Activated CD4-positive, alpha-beta T cell treated with anti-CD3 and anti-CD28 coated beads for 4 hours (primary cell): ENCODE results near the gene ZNF536.

ENCODE experiments used
- DNase-seq, 2 donors: peaks; one replicate each; pipeline ENCODE4 v3.0.0-alpha.2; 2020

The ZNF536 gene

DNA sequence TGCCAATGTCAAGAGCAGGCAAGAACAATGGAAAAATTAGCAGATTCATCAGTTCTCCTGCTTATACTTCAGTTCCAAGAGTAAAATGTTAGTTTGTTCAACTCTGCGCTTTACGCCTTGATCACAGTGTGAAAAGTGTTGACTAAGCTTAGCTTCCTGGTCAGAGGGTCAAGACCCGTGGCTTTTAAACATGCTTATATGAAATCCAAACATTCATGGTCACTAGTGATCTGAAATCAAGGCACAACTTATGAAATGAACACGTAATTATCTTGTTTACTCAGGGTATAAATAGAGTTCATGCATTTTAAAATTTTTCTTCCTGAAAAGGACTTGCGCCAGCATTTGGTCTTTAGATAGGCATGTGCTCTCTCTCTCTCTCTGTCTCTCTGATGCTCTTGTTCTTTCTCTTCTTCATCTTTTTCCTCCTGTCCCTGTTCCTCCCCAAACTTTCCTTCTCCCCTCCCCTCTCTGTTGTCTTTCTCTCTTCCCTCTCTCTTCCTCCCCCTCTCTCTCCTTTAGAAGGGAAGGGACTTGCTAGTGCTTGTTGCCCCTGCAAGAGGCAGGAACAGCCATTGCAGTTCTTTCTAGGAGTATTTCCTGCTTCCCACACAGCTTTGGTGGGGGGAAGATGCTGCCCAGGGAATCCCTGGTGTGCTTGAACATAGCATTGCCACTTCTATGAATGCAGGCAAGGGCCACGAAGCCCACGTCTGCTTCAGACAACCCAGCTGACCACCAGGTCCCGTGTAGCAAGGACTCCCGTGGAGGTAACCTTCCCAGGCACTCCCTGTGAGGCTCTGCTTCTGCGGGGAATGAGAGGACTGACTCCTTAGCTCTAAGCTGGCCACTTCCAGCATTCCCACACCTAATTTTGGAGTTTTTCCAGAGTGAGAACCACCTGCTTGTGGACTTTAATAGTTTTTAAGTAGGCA is 7.1 kb upstream of the ZNF536 start:
- DNase-seq: no peak

DNA sequence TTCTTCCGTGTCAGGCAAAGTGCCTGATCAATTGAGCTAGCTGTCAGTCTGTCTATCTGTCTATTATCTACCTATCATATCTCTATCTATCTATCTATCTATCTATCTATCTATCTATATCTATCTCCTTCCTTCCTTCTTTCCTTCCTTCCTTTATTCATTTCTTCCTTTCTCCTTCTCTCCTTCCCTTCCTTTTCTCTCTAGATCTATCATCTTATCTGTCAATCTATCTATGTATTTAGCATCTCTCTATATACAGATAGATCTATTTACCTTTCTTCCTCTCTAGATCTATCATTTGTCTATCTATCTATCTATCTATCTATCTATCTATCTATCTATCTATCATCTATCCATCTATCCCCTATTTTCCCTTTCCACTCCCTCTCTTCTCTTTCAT is 5.9 kb upstream of the ZNF536 start:
- no peak for DNase-seq

DNA sequence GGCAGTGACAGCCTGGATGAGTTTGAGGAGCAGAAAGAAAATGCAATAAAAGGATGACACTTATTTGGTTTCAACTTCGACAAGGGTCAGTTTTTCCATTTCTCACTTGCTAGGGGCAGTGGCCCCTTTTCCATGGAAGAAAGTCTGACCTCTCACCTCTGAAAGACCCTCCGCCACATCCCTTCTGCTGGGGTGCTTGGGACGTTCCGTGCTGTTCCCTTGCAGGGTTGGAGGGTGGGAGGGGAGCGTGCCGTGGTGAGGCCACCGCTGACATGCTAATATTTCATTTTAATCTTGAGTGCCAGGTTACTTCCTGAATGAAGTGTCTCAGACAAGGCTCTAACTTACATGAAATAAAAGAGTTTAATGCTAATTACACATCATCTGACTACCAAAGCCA is 5.2 kb upstream of the ZNF536 start:
- no peak for DNase-seq

DNA sequence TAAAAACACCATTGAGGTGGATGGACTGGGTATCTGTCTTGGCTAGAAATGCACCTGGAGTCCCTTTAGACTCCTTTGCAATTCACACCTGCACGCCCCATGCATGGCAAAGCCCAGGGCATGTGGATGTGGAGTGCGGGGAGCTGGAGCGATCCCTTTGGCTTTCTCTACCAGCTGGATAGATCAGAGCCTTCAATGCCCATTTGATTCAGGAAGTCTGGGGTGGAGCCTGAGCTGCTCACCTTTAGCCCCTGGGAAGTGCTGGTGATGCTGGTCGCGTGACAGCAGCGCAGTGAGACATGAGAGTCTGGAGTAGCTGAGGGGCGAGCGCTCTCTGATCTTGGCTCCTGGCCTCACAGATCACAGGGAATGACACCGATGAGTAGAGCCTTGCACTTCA is 4.8 kb upstream of the ZNF536 start:
- no peak for DNase-seq

DNA sequence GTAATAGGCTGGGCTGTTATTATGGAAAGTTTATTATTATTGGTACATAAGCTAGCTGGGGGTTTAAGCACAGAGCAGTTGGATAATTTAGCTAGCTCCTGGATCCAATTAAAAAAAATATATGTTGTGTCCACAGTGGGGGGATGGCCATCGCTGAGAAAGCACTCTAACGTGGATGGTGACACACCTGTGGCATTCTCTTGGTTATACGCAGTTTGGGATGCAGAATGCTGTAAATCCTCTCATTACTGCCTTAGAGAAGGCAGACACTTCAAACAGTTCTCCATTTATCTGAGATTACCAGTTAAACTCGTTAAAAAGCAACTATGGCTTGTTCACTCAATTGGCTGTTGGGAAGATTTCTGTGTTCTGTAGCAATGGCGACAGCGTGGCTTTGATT is 2.4 kb upstream of the ZNF536 start:
- no peak for DNase-seq

DNA sequence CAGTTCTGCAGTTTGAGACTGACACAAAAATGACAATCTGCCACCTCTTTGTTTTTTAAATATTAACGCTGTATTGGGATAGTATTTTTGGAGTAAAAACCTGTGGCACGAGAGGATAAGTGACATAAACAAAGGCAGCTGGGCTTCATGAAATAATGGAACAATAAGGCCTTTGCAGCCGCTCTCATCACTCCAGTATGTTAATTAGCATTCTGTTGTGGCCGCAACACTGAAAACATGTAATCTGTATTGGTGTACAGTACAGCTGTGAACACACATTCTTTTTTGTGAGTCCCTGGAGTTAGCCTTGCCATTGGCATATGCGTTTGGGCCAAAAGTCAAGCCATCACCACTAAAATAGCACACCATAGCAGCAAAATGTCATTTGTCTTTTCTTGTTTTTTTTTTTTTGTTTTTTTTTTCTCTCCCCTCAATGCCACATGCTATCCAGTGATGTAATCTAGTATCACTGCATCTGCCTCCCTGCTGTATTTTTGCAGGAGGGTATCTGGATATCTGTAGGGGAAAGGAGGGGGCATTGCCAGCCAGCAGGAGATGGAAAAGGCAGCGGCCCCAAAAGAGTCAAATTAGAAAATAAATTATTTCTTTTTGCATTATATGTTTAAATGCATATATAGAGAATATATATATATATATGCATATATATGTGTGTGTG is 885 bp upstream of the ZNF536 start:
- DNase-seq: no peak

DNA sequence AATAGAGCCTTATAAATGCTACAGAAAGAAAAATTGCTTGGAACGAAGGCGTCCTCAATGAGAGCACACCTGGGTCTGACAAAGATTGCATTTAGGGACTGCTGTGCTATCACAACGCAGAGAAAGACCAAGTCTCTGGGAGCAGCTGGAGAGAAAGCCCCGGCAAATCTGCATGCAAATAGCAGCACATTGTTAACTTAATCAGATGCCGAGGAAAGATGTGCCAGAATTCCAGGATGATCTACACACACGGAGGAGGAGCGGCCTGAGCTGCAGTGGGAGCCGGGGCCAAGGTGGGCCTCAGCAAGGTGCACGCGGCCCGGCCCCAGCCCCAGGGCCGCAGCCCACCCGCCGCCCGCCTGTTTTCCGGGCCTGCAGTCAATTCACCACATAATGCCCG is 1.4 kb downstream of the ZNF536 start:
- no peak for DNase-seq

DNA sequence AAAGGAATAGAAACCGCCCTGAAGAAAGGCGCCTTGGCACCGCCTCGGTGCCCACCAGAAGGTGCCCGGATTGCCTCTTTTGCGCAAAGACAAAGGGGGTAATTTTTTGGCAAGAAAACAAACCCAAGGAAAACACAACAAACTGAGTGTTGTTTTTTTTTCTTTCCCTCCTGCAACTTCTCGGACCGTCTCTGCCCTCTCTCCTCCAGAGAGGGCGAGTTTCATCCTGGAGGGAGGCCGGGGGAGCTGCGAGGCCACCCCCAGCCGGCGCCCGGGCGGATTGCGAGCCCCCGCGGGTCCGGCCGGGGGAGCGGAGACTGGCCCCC is 2.3 kb downstream of the ZNF536 start:
- DNase-seq: no peak

DNA sequence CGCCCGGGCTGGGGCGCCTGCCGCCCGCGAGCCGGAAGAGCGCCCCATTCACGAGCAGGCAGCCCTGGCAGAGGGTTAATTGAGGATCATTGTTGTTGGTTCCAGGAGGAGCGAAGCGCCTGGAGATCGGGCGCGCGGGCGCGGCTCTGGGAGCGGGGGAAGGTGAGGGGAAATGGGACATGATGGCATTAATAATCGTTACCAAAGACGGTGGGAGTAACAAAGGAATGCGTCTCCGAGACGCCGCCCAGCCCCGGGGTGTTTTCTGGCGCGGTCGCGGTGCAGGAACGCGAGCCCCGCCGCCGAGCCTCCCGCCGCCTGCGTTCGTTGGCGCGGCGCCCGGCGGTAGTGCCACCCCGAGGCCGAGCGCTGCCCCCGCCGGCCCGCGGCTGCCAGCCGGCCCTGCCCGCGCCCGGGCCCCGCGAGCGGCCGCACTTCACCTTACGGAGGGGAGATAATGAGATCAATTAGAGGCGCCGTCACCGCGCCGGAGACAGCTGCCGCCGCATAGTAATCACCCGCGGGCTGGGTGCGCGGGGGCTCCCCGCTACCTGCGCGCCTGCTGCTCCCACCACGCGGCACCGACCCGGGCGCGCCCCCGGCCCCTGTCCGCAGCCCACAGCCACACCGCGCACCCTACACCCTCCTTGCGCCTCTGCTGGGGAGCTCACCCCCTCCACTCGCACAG is 2.8 kb downstream of the ZNF536 start:
- no peak for DNase-seq

DNA sequence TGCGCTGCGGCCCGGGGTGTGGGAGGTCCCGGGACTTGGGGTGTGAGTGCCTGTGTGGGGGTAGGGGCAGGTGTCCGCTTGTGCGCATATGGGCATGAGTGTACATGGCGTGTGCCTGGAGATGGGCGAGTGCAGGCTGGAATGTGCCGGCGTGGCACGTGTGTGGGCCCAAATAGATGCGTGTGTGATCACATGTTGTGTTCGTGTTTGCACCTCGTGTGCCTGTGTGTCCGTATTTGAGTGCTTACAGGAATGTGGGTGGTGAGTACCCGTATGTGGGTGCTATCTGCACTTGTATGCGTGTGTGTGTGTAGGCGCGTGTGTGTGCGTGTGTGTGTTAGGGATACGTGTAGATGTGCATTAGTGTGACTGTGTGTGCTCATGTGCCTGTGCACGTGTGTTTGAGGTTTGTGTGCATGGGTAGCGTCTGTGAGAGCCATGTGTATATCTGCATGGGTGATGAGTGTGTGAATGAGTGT is 3.4 kb downstream of the ZNF536 start:
- no peak for DNase-seq

DNA sequence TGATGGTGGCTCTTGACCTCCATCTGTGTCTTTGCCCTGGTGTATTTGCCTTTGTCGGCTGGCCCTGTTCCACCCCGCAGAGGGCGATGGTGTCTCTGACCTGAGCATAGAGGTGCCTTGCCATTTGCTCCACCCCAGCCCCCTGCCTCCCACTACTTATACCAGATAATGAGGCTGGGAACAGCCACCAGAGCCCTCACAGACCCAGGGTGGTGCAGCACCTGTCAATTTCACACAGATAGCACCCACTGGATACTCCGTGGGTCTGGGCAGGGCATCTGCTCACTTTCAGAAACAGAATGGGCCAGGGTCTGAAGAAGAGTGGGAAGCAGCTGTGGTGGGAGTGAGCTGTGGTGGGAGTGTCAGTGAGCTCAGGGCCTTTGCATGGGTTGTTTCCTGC is 4.1 kb downstream of the ZNF536 start:
- DNase-seq: no peak

DNA sequence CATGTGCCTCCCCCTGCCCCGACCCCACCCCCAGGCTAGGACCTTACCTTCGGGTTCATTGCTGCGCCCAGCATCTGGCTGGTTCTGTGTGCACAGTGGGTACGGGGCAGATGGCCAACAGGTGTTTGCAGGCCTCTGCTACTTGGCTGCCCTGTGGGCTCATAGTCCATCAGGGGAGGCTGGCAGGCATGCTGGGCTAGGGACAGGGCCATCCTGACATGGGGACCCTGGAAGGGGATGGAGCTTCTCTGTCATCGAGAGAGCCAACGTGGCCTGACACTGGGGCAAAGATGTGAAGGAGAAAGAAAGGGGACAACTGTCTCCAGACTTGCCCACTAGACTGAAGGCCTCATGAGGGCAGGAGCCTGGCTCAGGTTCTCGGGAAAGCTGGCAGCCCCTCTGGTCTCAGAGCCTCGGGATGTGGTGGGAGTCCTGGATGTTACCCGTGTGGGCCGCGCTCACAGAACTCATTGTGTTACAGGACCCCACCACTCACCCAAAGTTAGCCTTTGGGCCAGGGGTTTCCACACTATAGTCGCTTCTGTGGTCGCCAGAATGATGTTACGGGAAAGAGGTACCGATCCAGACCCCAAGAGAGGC is 4.7 kb downstream of the ZNF536 start:
- no peak for DNase-seq

DNA sequence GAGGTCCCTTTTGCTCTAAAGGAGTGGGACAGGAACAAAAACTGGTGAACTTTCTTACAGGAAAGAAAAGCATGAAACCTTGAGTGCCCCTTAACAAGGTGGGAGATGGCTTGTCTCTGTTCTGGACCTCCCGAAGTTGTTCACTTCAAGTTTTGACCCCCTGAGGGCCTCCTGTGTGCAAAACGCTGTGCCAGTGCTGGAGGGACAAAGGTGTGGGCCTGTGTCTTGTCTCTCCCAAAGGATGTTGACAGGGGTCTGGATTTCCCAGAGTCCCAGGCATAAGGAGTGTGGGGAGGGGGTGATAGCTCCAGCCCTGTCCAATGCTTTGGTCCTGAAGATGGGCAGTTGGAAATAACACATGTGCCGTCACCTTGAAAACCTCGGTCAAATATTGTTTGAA is 6.5 kb downstream of the ZNF536 start:
- no peak for DNase-seq

DNA sequence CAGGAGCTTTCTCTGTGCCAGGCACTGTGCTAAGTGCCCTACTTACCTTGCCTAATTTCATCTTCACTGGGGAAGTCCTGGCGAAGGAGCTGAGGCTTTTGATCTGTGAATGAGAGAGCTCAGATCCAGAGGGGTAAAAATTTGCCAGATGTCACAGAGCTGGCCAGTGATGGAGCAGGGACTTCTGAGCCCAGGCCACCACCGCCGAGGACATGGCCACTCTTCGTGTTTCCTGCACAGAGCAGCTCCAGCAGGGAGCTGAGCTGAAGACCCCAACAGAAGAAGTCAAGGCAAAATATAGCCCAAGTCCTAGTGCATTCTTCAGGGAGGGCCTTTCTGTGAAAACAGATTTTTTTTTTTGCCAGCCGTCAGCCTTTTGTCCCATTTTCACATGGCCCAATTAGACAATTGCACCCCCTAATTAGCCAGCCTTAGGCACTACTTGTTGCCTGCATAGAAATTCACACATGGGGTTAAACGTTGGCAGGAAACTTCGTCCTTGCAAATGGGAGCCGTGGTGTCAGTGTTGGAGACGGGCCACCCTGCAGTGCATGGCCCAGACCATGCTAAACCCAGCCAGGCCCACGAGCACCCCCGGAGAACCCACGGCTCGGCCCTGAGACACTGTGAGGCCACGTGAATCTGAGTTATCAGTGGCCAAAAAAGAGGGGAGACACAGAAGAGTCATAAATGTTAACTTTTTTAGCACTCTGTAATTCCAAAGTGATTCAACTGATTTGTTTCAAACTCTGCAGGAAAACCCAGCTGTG is 7.8 kb downstream of the ZNF536 start:
- DNase-seq: no peak

DNA sequence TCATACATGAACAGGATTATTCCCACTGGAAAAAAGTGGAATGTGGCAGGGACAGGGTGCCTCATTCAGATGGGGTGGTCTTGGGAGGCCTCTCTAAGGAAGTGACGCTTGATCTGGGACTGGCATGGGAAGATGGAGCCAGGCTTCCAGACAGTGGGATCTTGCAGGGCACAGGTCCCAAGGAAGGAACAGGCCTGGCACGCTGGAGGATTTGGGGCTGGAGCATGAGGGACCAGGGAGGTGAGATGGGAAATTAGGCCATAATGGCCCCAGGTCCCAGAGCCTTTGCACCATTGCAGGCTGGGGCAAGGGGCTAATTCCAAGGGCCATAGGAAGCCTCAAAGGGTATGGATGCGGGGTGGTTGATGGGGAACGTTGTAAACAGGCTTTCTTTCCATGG is 9.2 kb downstream of the ZNF536 start:
- DNase-seq: no peak

DNA sequence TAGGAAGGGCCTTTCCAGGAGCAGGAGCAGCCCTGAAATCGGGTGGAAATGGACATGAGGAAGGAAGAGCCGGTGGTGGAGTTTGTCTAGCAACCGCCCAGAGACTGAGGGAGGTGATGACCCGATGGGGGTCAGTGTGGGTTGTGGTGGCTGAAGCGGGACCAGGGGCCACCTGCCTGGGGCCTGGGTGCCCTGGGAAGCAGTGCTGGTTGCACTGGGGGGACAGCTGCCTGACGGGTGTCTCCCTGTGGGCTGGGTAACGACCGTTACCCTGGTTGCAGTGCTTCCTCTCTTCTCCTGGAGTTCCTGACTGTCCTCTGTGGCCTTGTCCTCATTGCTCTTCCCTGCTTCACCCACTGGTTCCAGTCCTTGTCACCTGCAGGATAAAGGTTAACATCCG is 13.0 kb downstream of the ZNF536 start:
- DNase-seq: no peak

DNA sequence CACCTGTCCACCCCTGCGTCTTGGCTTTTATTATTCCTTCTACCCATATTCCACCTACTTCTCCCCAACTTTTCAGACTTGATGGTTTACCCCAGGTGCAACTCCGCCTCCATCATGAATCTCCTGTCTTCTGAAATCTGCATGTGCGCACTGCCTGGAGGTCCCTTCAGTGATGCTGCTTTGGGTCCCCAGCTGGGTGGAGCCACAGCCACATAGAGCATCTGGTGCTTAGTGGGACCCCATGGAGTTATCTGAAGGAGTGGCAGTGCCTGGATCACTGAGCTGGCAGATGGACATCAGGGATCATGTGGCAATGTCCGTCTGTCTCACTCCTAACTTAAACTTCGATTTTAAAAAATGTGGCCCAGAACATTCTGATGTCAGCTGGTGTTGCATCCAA is 13.5 kb downstream of the ZNF536 start:
- DNase-seq: no peak

DNA sequence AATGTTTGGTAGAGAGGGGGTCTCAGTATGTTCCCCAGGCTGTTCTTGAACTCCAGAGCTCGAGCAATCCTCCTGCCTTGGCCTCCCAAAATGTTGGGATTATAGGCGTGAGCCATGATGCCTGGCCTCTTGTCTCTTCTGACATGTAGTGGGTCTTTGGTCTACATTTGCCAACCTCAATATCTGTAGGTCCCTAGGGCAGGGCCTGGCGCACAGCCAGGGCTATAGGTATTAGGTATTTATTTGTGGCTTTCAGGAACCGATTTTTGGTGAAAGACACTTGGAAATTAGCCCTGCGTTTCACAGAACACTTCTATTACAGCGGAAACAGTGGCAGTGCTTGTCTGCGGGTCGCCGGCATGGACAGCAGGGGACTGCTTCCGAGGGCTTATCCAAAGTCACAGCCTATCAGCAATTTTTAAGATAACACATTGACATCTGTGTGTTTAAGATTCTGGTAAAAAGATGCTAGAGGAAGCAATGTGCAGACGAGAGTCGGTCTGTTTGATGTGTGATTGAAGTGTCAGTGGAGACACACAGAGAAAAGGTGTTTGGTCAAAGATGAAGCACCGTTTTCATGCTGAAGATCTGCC is 14.5 kb downstream of the ZNF536 start:
- DNase-seq: no peak

DNA sequence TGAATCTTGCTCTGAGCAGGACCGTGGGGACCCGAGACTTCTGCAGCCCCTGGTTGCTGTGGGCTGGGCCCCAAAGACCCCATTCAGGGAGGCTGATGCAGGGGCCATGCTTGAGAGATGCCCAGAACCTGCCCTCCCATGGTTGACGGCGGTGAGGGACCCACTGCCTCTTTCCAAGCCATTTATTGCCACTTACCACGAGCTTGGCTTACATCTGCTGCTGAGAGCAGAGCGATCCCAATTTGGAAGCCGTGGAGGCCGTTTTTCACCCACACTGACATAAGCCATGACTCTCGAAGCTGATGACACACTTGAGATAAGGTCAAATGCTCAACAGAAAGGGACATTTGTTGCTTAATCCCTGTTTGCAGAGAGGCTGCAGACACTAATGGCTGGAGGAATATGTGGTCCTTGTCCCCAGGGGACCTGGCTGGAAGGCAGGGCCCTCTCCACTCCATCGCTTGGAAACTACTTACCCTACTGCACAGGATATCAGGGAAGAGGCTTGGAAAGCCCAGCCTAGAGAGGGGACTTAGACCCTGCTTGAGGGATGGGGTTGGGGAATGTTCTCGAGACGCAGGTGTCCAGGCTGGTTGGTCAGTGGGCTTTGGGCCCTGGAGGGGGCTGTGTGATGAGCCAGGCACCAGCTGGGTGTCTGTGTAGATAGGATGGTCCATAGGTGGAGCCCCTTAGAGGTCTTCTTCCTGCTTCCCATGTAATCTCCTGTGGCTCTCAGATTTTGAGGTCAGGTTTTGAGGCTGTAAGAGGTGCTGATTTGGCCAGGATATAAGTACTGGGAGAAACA is 15.3 kb downstream of the ZNF536 start:
- DNase-seq: no peak

DNA sequence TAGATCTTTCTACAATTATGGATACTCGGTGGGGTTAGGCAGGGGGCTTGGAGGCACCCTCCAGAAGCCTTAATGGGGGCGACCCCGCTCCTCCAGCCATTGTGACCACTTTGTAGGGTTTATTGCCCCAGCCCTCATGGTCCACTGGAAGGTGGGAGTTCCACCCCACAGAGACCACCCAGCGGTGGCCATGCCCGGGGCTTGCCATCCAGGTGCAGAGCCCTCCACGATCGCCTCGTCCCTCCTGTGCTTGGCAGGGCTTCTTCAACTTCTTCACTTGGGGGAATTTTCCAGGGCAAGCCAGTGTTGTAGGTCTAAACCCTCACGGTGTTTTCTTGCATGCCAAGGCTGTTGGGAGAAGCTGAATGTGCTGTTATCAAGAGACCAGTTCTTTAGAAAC is 16.1 kb downstream of the ZNF536 start:
- DNase-seq: no peak

DNA sequence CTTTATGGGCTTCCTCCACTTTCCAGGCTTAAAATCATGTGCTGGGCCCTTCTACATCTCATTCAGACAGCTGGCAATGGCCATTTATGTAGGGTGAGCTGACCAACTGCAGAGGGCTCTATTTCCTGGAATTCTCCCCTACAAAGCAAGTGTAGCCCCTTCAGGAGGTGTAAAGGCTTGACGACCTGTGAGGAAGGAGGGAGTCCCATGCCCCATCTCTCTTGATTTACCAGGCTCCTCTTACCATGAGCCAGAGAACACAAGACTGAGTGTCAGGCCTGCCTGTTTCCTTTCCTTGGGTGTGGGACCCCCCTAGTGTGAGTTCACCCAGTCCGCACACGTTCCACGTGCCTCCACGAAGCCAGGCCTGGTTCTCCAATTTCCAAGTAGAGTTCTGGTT is 16.6 kb downstream of the ZNF536 start:
- no peak for DNase-seq
